CD4-positive, alpha-beta T cell treated with Interleukin-15 for 1 hour (primary cell): Measurements from ENCODE around the gene THSD4.

Experiments
- DNase-seq: peaks from one replicate; pipeline ENCODE4 v3.0.0-alpha.2; 2020

THSD4 gene

DNA sequence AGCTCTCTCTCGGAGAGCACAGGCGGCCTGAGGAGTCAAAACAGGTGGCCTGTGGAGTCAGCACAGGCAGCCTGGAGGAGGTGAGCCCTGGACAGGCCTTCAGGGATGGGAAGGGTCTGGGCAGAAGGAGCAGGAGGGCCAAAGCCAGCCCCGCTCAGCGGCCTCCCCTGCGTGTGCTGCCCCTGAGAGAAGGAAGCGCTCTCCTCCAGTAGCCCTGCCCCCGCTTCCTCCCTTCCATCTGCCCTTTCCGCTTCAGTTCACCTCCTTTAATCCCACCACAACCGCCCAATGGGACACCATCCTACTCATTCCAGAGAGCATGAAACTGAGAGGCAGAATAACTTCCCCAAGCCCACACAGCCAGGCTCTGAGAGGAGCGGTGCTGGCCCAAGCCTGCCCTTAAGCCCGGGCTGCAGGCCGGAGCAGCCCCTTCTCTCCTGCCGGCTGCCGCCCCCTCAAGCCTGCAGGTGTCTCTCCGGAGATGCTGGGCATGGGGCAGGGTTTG, 691.9 kb downstream of the THSD4 start:
- DNase-seq, result no peak

DNA sequence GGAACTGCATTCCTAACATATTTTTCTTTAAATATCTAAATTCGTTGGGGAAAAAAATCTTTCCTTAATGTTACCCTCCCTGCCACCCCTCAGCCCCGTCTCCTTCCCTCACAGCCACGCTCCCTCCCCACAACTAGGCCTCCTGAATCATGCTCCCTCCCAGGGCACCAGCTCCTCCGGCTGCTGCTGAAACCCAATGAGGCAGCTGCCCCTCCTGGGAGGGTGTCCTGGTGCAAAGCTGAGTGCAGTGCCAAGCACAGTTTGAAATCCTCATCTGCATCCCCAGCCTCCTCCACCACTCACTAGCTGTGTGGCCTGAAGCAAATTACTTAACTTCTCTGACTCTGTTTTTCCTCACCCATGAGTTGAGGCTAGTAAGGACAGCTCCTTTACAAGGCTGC, 692.4 kb downstream of the THSD4 start:
- no peak for DNase-seq

DNA sequence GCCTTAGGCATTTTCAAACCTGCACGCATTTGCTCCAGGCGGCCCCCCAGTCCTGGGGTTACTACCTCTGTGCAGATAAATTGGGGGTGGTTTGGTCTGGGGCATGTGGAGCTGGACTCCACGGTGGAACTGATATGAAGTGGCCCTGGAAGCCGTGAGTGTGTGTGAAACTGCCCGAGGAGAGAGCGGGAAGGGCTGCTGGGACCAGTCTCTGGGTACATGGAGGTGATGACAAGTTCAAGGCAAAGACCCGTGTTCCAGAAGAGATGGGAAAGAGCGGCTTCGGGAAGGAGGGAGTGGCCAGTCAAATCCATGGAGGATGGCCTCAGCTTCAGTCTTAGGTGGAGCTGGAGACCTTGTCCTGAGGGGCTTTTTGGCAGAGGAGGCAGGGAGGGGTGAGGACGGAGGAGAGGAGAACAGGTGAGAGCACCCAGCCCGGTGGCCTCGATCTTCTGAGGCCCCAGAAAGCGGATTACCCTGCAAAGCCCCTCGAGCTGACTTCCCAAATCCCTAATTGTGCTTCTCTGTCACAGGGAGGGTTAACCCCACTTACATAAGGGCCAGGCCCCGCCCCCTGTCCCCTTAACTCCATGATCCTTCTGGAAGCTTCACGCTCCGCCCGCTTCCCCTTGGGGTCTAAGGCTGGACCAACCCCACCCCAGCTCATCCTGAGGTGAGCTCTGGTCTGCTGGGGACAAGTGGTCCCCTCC, 693.2 kb downstream of the THSD4 start:
- DNase-seq, result no peak

DNA sequence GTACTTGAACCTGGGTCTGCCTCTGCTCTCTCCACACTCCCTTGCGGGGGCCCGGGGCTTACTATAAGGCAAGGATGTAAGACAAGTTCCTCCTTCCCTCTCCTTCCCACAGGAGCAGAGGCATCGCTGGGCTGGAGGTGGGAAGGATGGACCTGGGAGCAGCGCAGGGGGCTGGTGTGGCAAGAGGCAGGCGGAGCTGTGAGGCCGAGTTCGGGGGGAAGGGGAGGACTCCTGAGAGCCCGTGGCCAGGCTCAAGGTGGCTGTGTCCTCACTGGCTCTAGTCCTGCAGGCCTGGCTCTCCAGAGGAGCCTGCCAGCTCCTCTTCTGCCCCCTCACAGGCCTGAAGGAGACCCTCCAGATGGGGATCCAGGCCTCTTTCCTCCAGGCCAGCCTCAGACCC, 694.1 kb downstream of the THSD4 start:
- DNase-seq, result no peak

DNA sequence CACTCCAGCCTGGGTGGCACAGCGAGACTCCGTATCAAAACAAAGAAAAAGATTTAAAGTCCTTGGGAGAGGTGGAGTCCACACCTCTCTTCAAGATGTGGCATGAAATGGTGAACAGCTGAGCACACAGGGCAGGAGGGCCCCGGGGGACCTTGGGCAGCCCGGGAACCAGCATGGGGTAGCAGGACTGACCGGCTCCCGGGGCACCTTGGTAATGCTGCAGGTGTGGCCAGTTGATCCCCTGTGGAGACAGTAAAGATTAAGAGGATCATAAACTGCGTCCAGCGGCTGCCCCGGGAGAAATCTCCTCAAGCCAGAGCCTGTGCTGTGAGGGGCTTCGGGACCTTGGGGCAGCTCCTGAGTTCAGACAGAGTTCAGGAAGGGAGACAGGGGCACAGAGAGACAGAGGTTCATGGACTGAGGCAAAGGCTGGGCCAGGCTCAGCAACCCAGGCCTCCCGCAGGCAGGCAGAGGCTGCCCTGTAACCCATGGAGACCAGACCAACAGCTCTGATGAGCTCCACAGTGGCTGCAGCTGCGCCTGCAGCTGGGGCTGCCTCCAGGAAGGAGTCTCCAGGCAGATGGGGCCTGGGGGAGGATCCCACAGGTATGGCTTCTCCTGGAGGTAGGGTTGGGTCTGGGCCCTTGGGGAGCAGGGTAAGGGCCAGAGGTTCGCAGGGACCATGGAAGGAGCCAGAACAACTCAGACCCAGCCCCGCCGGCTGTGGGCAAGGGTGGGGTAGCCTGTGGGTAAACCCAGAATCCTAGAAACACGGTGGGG, 695.2 kb downstream of the THSD4 start, which contains the start of gene NR2E3:
Gene NR2E3, plus strand, starts transcription at position 299 of the 780 bp plus-strand sequence. Its CDS starts 190 bp downstream, at position 489.
- DNase-seq, result no peak

DNA sequence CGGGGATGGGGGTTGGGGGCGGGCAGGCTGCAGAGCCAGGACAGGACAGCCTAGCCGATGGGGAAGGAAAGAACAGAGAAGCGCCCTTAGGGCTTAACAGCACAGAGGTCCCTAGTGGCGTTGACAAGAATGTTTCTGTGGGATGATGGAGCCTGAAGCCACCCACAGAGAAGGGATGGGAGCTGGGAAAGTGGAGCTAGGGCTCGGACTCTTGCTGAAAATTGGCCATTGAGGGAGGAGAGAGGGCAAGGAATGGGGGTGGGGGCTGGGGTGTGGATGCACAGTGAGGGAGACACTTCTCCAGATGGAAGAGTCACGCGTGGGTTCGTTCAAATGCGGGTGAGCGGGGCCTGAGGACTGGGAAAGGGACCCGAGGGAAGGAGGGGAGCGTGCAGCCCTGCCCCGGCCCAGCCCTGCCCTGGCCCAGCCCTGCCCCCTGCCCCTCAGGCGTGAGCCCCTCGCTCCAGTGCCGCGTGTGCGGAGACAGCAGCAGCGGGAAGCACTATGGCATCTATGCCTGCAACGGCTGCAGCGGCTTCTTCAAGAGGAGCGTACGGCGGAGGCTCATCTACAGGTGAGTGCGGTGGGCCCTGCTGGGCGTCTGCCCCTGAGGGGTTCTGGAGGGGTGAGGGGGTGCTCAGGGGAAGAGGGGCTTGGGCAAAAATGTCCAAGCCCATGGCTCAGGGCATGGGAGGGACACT, 695.9 kb downstream of the THSD4 start:
- DNase-seq, result no peak

DNA sequence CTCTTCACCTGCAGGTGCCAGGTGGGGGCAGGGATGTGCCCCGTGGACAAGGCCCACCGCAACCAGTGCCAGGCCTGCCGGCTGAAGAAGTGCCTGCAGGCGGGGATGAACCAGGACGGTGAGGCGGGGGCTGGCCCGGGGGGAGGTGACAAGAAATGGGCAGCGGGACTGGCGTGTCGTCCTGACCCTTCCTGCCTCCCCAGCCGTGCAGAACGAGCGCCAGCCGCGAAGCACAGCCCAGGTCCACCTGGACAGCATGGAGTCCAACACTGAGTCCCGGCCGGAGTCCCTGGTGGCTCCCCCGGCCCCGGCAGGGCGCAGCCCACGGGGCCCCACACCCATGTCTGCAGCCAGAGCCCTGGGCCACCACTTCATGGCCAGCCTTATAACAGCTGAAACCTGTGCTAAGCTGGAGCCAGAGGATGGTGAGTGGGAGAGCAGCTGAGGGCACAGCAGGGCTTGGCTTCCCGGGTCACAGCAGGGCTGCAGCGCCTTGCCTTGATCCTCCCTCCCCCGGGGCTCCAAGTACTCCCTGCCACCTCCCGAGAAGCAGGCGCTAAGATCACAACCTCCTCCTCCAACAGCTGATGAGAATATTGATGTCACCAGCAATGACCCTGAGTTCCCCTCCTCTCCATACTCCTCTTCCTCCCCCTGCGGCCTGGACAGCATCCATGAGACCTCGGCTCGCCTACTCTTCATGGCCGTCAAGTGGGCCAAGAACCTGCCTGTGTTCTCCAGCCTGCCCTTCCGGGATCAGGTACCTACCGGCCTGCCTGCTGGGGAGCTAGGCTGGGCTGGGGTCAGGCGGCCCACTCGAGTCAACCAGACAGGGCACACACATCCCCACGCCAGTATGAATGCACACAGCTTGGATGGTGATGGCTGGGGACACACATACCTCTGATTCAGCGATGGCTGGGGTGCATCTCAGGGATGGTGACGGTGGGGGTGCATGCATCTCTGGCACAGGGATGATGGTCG, 696.8 kb downstream of the THSD4 start:
- no peak for DNase-seq

DNA sequence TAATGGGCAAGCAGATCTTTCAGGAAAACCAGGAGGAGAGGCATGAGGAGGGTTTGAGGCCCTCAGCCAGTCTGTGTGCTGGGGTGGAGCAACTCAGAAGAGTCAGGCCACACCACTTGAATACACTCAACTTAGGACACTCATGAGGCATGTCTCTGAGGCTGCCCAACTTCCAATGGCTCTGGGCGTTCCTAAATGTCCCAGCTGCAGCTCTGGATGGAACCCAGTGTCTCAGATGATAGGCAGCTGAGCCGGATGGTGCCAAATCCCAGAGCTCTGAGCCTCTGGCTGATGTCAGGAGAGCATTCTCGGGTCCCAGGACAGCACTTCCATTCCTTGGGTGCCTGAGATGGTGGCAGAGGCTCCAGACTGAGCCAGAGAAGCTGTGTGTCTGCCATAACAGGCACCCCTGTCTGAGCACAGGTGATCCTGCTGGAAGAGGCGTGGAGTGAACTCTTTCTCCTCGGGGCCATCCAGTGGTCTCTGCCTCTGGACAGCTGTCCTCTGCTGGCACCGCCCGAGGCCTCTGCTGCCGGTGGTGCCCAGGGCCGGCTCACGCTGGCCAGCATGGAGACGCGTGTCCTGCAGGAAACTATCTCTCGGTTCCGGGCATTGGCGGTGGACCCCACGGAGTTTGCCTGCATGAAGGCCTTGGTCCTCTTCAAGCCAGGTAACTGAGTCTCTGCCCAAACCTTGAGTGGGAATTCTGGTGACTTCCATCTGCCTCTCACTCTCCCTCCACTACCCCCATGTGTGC, 697.9 kb downstream of the THSD4 start:
- no peak for DNase-seq

DNA sequence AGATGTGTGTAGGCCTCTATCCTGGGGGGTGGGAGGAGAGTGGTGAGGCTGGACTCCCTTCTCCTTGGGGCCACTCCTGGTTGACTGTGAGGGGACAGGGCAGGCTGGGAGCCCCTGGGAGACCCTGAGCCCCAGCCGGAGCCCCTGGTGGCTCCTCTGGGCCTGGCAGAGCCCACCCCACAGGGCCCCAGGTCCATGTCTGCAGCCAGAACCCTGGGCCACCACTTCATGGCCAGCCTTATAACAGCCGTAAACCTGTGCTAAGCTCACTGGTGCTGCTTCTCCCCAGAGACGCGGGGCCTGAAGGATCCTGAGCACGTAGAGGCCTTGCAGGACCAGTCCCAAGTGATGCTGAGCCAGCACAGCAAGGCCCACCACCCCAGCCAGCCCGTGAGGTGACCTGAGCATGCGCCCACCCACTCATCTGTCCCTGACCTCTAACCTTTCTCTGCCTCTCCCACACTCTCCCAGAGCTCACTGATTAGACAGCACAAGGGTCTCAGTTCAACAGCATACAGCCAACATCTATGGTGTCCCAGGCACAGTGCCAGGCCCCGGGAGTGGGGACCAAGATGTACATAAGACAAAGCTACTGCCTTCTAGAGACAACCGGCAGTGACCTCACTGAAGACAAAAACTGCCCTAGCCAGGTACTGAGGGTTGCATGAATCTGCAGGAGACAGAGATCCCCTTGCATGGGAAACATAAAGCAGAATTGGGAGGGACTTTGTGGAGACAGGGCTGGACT, 698.6 kb downstream of the THSD4 start:
- DNase-seq, result no peak

DNA sequence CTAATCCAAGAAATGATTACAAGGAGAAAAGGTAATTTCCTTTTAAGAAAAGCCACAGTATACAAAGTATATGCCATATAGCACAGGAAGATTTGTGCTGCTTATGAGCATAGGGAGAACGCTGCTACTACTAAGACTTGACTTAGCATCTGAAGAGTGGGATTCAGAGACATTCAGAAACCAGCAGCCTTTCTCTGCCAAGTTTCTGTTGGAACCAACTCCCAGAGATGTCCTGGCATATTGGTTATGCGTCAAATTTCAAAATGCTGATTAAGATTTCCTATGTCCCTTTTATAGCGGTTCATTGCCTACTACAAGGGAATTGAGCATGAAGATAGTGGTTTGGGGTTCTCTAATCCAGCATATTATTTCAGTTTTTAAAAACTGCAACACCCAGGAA, 700.0 kb downstream of the THSD4 start:
- DNase-seq, result no peak

DNA sequence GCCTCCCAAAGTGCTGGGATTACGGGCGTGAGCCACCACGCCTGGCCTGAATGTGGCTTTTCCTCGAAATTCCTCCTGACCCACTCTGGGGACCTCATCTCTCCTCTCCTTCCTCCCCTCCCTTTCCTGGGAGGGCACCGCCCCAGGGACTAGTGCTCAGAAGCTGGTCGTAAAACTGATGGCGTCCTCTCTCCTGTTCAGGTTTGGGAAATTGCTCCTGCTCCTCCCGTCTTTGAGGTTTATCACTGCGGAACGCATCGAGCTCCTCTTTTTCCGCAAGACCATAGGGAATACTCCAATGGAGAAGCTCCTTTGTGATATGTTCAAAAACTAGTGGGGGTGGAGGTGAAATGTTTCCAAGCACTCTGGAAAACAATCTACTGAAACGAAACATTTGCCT, 702.1 kb downstream of the THSD4 start:
- DNase-seq, result no peak

DNA sequence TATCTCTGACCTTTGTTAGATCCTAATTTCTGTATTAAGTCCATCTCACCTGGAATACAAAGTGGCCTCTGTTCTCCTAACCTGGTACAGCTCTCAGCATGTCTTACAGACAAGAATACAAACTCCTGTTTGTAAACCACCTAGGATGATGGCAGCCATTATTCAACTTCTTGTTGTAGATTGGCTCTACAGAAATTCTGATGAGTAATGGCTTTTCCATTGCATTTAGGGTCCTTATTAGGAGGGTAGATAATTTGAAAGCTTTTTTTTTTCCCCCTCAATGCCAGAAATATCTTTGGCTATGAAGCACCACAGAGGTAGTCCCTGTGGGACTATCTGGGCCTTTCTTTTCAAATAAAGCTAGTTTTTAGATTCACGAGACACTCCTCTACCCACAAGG, 704.9 kb downstream of the THSD4 start:
- DNase-seq, result no peak

DNA sequence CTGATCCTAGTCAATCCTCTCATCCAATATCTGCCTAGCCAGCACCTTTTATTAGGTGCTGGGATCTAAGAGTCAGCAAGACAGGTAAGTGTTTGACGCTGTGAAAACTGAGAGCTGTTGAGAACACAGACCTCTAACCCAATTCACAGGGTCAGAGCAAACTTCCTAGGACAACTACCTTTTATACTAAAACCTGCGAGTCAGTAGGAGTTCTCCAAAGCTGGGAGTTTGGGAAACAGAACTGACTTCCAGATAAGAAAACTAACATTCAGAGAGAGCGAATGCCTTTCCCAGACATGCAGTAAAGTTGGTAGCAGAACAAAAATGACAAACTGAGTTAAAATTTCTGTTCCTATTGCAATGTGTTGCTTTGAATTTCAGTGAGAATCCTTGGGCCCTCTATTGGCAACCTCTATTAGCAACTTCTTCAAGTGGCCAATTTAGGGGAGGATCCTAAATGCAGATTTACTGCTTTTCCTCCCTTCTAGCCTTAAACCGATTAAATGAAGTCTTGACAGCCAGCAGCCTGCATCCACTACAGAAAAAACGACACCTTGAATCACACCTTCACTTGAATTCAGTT, 706.4 kb downstream of the THSD4 start:
- DNase-seq, result no peak

DNA sequence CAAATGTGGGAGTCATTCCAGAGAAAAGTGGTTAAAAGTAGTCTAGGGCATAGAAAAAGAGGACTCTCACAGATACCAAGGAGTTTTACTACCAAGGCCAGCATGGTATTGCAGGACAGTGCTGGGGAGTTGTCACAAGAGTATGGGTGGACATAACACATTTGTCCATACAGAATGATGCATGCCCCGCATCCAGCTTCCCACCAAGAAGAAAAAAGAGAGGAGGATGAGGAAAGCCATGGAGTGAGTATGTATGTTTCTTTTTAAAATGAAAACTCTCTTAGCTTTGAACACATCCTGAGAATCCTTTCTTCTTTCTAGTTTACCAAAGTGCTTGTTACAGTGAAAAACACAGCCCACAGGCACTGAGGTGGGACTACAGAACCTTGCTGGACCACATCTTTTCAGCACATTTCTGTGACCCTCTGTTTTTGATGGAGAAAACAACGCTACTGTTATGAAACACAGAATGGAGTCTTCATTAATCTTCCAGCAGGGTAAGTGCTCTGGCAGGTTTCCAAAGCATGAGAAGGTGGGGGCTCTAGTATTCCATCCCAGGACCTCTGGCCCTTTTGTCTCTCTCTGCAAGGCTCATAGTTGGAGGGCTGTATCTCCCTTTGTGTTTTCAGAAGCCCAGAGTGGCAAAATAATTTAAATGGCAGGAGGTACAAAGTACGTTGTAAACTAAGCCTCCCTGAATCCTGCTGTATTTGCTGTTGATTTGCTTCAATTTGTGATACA, 707.8 kb downstream of the THSD4 start:
- no peak for DNase-seq

DNA sequence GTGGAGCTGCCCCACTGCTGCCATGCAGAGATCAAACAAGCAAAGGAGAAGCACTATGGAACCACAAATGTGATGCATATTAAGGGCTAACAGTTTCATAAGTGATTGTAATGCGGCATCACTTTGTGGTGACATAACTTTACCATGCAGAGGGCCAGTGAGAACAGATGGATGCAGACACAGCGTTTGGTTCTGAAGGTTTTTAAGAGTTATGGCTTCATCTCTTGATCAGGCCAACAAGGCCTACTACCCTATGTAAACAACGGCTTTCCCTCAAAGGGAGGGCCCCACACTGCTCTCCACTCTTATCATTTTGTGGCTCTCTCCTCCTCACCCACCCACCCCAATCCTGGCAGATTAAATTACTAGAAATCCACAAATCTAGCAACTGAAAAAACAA, 708.5 kb downstream of the THSD4 start:
- no peak for DNase-seq

DNA sequence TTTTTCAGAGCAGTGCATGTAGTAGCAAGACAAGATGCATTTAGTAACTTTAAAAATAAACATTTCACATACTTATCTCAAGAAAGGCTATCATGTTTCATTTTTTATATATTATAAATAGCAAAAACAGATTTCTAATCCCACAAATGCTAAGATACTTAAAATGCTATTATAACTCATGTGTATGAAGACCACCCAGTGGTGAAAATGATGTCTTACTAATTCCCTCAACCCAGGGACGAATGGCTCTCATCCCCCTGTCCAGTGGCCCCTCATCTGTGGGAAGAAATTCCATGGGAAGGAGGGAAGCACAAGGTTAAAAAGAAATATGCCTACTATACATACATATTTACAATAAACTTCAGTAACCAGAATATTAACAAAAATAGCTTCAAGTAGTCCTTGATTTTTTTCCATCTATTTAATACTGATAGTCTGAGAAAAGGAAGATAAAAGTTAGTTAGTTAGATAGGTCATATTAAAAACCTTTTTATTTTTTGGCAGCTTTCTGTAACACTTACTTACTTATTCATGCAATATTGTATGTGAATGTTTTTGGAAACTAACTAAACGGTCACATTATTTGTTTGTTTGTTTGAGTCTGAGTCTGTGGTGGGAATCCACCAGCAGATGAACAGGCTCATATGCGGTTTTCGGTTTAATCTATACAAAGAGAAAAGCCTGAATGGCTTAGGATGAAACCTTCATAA, 709.9 kb downstream of the THSD4 start:
- no peak for DNase-seq

DNA sequence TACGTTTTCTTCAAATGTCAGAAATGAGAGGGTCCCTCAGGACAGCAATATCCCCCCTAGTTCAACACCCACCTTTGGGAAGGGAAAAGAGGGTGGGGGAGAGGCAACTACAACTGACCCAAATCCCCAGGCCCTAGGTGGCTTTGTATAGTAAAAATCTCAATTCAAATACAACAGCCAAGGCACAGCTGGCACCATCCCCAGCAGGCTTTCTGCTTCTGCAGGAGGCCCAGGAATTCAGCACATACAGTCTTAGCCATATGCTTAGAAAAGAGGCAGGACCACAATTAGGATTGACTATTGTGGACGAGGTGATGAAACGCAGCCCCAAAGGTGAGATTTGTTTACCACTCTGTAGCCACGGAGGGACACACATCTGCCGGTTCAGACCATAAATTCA, 710.9 kb downstream of the THSD4 start:
- DNase-seq, result no peak

DNA sequence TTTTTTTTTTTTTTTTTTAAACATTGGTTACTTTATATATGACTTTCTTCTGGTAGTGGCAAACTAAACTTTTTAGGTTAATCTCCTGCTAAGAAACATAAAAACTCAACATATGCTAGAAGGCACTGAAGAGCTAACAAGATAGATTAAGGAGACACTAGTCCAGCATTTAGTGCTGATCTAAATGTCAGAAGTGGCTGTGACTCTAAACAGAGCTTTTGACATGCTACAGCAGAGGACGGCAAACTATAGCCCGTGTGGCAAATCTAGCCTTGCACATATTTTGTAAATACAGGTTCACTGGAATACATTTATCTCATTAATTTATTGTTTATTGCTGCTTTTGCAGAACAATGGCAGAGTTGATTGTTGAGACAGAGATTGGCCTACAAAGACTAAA, 715.7 kb downstream of the THSD4 start:
- no peak for DNase-seq
